Superior temporal gyrus (tissue), 1 donor: ENCODE data around the gene EVC2.

Source experiments
- DNase-seq: peaks from one replicate; pipeline ENCODE4 v3.0.0-alpha.2; 2016; ENCODE audit errors: extremely low spot score

The EVC2 gene

DNA sequence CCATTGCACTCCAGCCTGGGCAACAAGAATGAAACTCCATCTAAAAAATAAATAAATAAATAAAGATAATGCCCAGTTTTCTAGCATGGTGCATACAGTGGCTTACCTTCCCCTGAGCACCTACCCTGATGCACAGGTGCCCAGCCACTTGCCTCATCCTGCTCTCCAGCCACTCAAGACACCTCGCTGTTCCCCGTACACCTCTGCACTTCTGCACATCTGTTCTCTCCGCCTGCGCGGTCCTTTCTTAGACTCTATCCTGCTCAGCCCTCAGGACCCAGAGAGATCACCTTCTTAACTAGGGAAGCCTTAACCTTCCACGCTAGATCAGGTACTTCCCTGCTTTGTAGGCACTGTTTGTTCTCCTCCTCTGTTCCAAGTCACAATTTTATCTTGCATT is 5.5 kb upstream of the EVC2 start:
- DNase-seq = no peak

DNA sequence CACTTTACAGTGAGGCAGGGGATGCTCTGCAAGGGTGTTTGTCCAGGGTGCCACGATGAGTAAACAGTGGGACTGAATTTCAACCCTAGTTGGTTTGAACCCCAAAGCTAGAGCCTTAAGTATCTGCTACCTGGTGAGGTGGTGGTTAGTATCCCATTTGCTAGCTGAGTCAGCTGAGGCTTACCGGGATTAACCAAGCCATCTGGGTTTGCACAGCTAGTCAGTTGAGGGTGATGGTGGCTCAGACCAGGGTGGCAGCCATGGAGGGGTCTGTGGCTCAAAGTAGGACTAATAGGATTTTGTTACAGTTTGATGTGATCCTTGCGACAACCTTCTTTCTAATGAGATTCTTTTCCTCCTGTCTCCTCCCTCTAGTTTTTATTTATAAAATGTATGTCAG is 4.6 kb upstream of the EVC2 start:
- no peak for DNase-seq

DNA sequence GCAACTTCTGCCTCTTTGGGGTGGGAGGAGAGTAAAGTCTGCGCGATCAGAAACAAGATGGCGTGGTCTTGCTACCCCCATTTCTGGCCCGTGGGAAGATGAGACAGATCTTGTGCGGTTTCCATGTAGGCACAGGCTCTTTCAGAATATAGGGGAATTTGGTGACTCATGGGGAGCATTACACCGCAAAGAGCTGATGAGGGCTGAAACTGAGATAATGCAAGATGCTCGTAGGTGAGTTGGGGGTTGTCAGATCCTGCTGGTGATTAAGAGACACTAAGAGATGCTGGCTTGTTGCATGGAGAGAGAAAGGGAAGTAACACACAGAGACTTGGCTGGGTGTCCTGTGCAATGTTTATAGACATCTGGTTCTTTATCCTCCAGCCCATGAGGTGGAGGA is 4.2 kb upstream of the EVC2 start:
- DNase-seq = no peak

DNA sequence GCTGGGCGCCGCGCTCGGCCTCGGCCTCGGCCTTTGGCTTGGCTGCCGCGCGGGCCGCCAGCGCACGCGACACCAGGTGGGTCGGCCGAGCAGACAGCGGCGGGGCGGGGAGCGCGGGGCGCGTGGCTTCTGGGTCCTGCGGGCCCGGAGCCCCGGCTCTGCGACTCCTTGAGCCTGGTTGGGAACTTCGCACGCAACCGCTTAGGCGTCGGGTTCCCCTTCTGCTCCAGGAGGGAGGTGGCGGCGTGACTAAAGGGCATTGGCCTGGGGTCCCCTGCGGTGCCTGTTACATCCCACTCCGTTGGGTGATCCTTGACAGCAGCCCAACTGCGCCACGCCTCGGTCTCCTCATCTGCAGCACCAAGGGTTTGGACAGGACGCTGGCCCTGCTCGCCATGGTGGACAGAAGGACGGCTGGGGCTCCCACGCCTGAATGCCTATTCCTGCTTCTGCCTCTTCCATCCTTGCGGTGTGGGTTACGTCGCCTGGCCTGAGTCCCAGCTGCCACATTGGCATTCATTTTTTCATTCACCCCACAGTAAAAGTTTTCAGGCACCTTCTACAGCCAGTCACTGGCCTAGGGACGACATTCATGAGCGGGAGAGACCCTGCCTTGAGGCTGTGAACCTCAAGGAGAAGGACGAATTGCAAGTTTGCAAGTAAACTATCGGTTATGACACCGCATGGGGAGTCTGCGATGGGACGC is 3.3 kb upstream of the EVC2 start:
- DNase-seq = no peak

DNA sequence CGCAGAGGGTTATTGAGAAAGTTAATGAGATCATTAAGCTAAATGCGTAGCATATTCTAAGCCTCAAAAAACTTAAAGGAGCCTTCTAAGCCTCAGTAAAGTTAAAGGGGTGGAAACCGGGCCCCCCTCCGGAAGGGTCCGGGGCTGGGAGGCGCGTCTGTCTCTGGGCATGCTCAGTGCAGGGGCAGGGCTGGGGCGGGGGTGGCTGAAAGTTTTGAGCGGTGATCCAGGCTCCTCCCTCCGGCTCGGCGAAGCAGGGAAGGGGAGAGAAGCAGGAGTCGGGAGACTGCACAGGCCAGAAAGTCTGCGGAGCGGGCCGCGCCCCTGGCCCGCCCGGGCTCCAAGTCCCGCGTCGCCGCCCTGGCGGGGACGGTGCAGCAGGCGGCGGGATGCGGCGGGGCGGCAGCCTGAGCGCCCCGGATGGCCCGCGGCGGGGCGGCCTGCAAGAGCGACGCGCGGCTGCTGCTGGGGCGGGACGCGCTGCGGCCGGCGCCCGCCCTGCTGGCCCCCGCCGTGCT is 2.7 kb upstream of the EVC2 start, which contains the start of gene EVC:
TSS of gene EVC (plus strand) at position 241 of the 518 bp plus-strand sequence. CDS start at position 421, 180 bp downstream.
- no peak for DNase-seq

DNA sequence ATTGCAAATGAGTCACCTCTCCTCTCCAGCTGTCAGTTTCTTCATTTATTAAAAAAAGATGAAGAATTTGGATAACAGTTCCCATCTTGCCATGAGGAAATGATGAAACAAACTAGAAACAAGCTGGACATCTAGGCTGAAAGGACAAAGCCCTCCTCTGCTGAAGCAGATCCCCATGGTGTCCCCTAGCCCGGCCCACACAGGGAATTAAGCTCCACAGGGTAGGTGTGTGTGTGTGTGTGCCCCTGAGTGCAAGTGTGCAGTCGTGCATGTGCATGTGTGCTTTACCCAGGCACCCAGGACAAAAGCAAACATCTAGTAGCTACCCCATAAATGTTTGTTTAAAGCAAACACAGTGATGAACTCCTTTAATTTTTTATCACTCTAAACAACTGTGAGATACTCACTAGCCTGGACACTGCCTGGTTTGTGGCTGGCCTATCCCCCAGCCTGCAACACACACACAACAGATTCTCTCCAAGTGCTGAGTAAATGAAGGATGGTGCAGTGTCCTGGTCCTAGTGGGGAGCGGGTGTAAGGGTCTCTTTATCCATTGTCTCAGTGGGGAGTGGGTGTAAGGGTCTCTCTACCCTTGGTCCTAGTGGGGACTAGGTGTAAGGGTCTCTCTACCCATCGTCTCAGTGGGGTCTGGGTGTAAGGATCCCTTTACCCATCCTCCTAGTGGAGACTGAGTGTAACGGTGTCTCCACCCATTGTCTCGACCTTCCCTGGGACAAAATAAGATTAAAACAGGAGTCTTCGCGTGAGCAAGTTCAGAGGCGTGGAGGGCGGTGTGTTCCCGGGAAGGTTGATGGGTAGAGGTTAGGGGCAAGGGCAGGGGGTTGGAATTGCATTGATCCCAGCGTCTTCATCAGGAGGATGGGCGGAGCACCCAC is 2.0 kb upstream of the EVC2 start:
- no peak for DNase-seq

DNA sequence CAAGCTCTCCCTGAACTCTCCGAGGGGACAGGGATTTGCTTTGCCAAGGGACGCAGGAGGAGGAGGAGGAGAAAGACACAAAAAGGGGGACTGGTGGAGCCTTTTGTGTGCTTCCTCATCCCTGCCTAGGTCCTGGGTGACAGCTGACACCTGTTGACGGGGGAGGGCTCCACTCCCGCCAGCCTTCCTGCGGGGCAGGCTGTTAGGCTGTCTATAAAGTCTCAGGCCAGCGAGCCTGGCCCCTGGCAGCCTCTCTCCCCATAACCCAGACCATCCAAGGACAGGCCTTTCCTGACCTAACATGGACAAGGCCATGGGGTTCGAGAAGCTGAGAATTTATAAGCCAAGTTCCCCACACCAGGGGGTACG is 832 bp upstream of the EVC2 start:
- no peak for DNase-seq

DNA sequence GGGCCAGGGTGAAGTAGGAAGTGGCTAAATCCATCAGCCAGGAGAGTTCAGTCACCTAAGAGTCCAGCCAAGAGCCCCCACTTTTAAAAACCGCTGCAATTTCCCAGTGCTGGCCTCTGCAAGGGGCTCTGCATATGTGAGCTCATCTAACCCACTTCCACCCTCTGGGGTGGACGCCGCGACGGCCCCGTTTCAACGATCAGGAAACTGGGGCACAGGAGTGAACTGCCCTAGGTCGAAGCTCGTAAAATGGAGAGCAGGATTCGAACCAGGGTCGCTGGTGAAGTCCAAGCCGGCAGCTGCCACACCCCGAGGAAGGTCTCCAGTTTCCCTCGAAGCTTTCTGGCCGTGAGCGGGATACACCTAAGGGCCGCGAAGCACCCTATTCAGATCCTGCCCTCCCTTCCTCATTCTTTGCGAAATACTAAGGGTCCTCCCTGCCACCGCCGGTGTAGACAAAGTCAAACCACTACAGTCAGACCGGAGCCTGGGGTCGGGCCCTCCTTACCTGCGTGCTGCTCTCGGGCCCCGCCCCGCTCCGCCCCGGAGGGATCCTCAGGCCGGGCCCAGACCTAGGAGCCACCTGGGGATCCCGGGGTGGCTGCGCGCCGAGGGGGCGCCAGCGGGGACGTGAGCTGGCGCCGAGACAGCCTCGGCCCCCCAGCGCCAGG is 446 bp downstream of the EVC2 start:
- no peak for DNase-seq

DNA sequence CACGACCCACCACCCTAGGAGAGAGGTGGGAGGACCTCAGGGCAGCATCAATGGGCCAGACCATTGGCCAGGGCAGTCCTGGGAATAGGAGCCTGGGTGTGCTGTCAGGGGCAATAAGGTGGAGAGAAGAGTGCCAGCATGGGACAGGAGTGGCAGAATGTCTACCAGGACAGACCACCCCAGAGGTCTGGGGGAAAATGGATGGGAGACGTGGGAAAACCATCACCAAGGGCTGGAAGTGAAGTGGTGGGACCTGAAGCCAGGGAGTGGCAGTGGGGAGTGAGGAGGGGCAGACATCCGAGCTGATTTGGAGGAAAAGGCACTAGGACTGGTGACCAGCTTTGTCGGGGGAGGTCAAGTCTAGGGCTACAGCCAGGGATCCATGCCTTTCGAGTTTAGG is 993 bp downstream of the EVC2 start:
- no peak for DNase-seq

DNA sequence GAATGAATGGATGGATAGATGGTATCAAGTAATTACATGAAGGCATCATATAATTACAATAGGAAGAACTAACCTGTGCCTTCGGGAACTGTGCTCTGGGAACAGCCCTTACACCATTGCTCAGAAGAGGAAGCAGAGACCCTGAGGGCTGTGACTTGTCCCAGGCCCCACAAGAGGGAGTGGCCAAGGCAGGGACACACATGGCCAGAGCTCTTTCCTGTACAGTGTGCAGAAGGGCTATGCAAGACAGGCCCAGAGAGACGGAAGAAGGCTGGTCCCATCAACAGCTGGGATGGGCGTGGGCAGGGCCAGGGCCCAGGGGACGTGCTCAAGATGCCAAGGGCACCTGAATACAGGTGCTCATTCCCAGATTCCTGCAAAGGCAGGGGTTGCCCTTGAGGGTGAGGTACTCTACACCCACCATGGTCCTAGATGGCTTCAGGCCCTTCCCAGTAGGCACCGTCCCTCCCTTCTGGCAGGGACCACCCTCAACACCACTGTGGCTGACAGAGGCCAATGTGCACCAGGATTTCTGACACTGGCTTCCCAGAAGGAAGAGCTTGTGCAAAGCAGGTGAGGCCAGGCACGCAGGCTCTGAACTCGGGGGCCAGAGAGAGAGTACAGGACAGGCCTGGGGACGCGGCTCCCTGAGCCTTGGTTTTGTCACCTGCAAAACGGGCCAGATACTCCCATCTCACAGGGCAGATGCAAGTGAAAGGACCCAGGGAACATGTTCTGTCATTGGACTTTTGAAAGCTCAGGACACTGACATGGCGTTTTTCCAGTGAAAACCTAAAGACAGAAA is 1.7 kb downstream of the EVC2 start:
- no peak for DNase-seq

DNA sequence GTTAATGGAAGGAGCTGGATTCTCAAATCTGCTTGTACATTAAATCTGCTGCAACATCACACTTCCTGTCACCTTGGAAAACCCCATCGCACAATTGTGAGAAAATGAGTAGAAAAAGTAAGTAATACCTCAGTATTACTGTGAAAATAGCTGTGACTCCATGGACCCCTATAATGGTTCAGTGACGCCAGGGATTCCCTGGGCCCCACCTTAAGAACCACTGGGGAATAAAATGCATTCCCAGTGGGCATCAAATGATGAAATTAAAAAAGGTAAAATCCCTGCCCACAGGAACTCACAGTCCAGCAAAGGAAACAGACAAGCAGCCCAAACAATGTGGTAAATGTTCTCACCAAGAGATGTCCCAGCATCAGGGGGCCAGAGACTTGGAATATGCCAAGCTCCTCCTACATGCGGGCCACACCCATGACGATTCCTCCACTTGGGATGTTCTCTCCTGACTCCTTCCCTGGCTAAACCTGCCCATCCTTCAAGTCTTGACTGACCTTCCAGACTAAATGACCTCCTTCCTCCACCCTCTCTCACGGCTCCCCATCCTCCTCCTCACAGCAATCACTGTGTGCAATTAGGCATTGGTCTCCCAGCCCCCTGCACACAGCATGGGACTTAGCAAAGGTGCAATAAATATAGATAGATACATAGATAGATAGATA is 2.6 kb downstream of the EVC2 start:
- no peak for DNase-seq

DNA sequence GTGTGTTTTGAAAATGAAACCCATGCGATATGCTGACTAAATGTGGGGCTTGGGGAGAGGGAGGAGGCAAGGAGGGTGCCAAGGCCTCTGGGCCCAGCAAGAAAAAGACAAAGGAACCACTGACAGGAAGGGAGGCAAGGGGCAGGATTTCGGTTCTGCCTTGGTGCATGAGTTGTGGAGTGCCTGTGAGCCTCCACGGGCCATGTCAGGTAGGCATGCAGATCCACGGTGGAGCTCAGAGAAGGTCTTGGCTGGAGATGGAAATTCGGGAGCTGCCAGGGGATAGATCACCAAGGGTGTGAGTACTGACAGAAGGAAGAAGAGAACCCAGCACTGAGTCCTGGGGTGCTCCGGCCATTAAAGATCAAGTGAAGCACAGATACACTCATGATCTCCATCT is 4.1 kb downstream of the EVC2 start:
- DNase-seq = no peak

DNA sequence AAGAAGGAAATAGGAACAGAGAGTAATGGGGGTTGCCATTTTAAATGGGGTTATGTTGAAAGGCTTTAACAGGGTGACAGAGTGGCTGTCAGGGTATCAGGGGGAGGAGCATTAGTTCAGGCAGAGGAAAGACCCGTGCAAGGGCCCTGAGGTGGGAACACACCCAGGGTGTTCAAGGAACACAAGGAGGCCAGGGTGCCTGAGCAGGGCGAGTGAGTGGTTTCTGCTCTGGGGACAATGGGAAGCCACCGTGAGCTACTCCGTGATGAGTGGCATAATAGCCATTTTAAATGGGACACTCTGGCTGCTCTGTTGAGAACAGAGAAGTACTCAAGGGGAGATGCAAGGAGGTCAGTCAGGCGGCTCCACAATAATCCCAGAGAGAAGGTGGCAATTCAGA is 4.5 kb downstream of the EVC2 start:
- DNase-seq = no peak

DNA sequence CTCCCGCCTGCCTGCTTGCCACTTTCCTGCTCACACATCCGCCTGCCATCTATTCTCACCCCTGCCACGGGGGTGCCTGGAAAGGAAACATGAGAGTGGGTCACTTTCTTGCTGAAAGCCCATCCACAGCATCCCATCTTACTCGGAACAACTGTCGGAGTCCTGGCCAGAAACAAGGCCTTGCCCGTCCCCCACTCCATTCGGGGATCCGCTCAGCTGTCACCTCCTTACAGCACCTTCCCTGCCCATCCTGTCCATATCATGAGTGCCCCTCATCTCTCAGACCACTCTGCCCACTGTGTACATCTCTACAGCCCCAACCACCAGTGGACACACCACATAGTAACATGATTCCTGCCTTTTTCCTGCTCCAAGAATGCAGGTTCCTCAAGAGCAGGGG is 6.4 kb downstream of the EVC2 start:
- DNase-seq = no peak

DNA sequence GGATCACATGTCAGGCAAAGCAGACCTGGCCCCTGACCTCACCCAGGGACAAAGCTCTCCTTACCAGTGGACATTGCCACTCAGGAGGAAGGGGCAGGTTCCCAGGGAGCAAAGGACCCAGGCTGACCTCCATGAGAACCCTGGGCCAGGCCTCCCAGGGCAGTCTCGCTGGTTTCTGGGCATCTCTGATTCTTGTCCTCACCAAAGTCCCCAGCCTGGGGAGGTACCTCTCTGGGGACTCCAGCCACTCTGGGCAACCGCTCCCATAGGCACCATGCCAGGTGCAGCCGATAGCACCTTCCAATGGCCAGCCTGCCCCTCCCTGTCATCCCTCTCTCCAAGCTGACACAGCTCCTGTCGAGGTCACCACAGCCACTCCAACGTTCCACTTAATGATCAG is 7.9 kb downstream of the EVC2 start:
- DNase-seq = no peak

DNA sequence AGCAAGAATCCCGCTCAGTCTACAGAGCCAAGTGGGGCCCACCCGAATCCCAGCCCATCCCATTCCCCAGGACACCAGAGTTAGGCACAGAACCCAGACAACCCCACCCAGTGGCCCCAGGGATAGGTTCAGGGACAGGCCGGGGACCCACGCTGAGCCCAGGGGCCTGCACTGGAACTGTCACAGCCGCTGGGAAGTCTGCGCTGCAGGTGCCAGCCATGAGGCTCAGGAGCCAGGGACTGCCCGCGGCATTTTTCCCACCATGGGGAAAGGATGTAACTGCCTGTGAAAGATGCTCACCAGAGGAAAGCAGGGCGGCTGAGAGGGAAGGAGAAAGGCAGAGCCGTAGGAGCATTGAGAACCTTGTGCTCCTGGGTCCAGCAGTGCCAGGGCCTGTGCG is 12.0 kb downstream of the EVC2 start:
- DNase-seq = no peak

DNA sequence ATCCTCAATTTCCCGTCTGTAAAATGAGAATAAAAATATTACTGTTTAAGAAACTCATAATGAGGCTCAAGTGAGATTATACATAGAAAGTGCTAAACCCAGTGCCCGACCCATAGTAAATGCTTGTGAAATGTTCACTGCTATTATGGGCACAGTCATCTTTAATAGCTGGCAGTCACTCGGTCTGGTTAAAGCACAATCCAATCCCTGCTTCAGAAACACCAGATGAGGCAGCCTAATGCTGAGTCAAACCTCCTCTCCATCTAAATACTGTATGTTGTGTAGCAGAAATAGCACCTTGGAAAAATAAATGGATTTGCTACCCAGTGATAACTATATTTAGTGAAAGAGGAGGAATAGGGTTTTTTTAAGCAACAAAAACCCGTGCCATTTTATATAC is 14.5 kb downstream of the EVC2 start:
- no peak for DNase-seq

DNA sequence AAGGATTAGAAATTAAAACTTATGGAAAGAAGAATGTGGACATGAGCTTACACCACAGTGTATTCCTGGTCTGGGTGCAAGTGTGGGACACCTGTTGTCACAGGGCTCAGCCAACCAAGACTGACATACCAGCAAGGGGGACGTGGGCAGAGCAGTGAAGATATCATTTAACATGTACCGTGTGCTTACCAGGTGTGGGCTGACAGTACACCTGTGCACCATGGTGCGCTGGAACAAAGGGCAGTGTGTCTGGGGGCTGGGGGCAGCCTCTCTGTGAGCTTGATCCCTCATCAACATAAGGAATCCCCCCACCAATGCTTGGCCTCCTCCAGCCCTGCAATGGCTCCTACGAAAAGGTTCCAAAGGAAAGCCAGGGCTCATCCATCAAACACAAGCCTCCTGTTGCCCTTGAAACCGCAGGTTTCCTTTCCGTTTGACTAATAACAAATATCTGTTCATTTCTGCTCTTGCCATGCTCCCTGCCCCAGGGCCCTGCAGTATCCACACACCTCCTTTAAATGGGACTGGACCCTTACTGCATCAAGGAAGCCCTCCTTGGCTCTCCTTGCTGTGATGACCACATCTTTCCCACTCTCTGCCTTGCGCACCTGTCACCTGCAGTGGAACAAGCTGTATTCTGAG is 16.7 kb downstream of the EVC2 start:
- no peak for DNase-seq

DNA sequence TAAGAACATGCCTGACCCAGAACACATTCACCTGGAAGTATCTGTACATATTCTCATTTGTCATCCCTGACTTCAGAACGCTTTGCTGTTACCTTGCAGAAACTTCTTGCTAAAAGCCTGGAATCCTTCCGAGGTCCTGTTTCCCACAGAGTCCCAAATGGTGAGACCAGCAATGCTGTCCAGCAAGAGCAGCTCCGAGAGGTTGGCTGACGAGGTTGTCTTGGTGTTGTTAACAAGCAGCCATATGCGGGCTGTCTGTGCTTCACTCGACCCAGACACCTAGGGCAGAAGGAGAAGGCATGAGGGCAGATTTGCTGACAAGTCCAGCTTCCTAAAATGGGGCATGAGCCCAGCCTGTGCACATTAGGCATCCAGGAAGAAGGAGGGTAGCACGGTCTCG is 19.3 kb downstream of the EVC2 start:
- no peak for DNase-seq

DNA sequence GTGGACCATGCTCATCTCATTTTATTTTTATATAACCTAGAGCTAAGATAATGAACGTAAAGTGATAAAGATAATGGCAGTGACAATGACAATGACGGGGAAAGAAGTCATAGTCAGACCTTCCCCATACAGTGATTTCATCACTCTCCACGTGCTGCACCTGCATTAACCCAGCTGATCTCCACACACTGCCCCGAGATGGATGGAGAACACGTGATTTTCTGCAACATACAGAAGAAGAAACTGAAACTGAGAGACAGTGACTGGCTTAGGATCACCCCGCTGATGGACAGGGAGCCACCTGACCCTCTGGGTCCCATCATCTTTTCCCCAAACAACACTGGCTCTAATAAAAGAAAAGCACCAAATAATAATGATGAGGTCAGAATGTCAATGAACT is 22.0 kb downstream of the EVC2 start:
- DNase-seq = no peak

DNA sequence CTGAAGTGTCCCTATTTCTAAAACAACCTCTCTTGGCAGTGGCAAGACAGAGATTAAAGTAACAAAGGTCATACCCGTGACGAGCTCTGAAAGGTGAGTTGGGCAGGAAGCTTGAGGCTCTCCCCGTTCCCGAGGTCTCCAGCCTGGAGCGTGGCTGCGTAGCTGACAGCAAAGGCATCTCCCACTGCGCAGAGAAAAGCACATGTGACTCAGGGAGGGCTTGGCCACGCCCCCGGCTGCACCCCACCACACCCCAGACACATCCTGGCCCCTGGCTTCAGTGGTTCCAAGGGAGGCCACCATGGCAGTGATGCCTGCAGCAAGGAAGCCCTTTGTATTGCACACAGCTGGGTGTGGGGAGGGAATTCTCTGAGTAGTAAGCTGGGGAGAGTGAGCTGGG is 23.1 kb downstream of the EVC2 start:
- DNase-seq = no peak
